Activated CD4-positive, alpha-beta T cell treated with anti-CD3 and anti-CD28 coated beads for 36 hours (primary cell): ENCODE results near the gene SCART1. TPM values are rescaled to one million over a fixed set of nuclear protein-coding genes. Genes with fewer than 3 reads are reported as not detected.
"Not testable (repeated sequence)": the region's sequence is repeated elsewhere in the genome, so short reads cannot be mapped to it uniquely, and the experiment has no call there.

Experiments used
- ATAC-seq: fragments of 200-7000 bp; cut with Tn5 transposase; one replicate; pipeline ENCODE4 v1.10.0; 2021; ENCODE audit warnings: mild to moderate bottlenecking, moderate library complexity
- CTCF ChIA-PET: fragments of 350-600 bp; sonication (Branson Sonifier 250); formaldehyde crosslinking; loops from one replicate; lab custom pipeline; 2021; ENCODE audit warnings: antibody characterized with exemption; lab: Charles Lee
- POLR2A ChIA-PET: fragments of 350-600 bp; sonication (Branson Sonifier 250); formaldehyde crosslinking; loops from one replicate; lab custom pipeline; 2021; ENCODE audit warnings: antibody characterized with exemption, inconsistent platforms; lab: Charles Lee
- DNase-seq: peaks from one replicate; pipeline ENCODE4 v3.0.0-alpha.2; 2020
- H3K27ac Mint-ChIP-seq: one replicate; pipeline ENCODE4 v1.8.0; 2021; ENCODE audit warnings: mixed read lengths
- H3K27me3 Mint-ChIP-seq: one replicate; pipeline ENCODE4 v1.8.0; 2021; ENCODE audit warnings: mixed read lengths
- H3K36me3 Mint-ChIP-seq: one replicate; pipeline ENCODE4 v1.8.0; 2021; ENCODE audit warnings: low read depth, mixed read lengths
- H3K4me1 Mint-ChIP-seq: one replicate; pipeline ENCODE4 v1.8.0; 2021; ENCODE audit warnings: mixed read lengths
- H3K4me3 Mint-ChIP-seq: one replicate; pipeline ENCODE4 v1.8.0; 2021; ENCODE audit warnings: mild to moderate bottlenecking, moderate library complexity, mixed read lengths
- H3K9me3 Mint-ChIP-seq: one replicate; pipeline ENCODE4 v1.8.0; 2021; ENCODE audit warnings: low read depth, mixed read lengths
- intact Hi-C, 2 experiments: fragments of 100-400 bp; cut with DNase I in 1 of 2; cut with micrococcal nuclease in 1 of 2; formaldehyde crosslinking; loops; one replicate each; pipeline versions ENCODE4 v1.14.2 to v1.15.1; 2022 to 2024; cut with DNase I, micrococcal nuclease
- total RNA-seq, 2 experiments: library from RNA; stranded (reverse); gene quantifications; one replicate each; pipeline ENCODE4 v1.2.3, GENCODE V29; 2021

Gene SCART1
- total RNA-seq, 2 experiments from 2014 or later: 1.4 to 1.7 TPM

GRCh38 chr10:133484818-133485217, 31.1 kb downstream of the SCART1 start:
- Mint-ChIP-seq H3K27ac (no peak overlapping the region), H3K9me3 (peaks cover 33% of the 10 kb centered on the region), H3K4me1 (peaks cover 3% of the 10 kb centered on the region), H3K27me3 (peaks cover 3% of the 10 kb centered on the region), H3K36me3 (peaks cover 7% of the 10 kb centered on the region), H3K4me3 (no peak overlapping the region)
- ChIA-PET POLR2A (no interaction called here), CTCF (interaction anchor here (1.0 to 1.3 kb wide), 2 partner anchors 18 to 46 kb away, joined by 3 to 4 read pairs; no protein-coding TSS in a partner anchor)
- ATAC-seq (no peak), DNase-seq (no peak)
- intact Hi-C loops: no loop called here

- H3K27ac Mint-ChIP-seq: no peak overlapping the region
- ChIA-PET POLR2A (no interaction called here), CTCF (no interaction called here)
- no peak for ATAC-seq
- no peak for DNase-seq
- no peak overlapping the region for H3K4me3 Mint-ChIP-seq
- peaks cover 3% of the 10 kb centered on the region for H3K27me3 Mint-ChIP-seq
- intact Hi-C loops: no loop called here
- H3K36me3 Mint-ChIP-seq: peaks cover 7% of the 10 kb centered on the region
- peaks cover 10% of the 10 kb centered on the region for H3K4me1 Mint-ChIP-seq
- H3K9me3 Mint-ChIP-seq: peaks cover 33% of the 10 kb centered on the region
These were observed 33.3 kb downstream of the SCART1 start for GRCh38 chr10:133487085-133487484.

GRCh38 chr10:133488354-133488753, 34.6 kb downstream of the SCART1 start:
- Mint-ChIP-seq H3K27ac (no peak overlapping the region), H3K4me3 (no peak overlapping the region), H3K9me3 (peaks cover 31% of the 10 kb centered on the region), H3K27me3 (peaks cover 3% of the 10 kb centered on the region), H3K4me1 (peaks cover 10% of the 10 kb centered on the region), H3K36me3 (peaks cover 7% of the 10 kb centered on the region)
- ATAC-seq (no peak), DNase-seq (no peak)
- intact Hi-C loops: no loop called here
- ChIA-PET CTCF (interaction anchor here (0.6 kb wide), 1 partner anchor 173 kb away, joined by 3 read pairs; no protein-coding TSS in a partner anchor), POLR2A (no interaction called here)

GRCh38 chr10:133489816-133490588, 36.3 kb downstream of the SCART1 start:
- H3K9me3 Mint-ChIP-seq: peaks cover 24% of the 10 kb centered on the region
- H3K4me3 Mint-ChIP-seq: no peak overlapping the region
- H3K36me3 Mint-ChIP-seq: peaks cover 5% of the 10 kb centered on the region
- H3K4me1 Mint-ChIP-seq: peaks cover 10% of the 10 kb centered on the region
- CTCF ChIA-PET: interaction anchor here (0.6 to 1.7 kb wide), 6 partner anchors 11 to 615 kb away, joined by 3 to 6 read pairs (median 4); no protein-coding TSS in a partner anchor
- intact Hi-C loops: loop anchor here in 1 of 2 experiments (5.0 kb wide), 1 partner anchor 53 kb away; no protein-coding TSS in a partner anchor
- peaks cover under 1% of the 10 kb centered on the region for H3K27me3 Mint-ChIP-seq
- DNase-seq: peak; percentile 38
- peak; percentile 30 for ATAC-seq
- no peak overlapping the region for H3K27ac Mint-ChIP-seq
- POLR2A ChIA-PET: interaction anchor here (0.6 kb wide), 1 partner anchor 51 kb away, joined by 5 read pairs; no protein-coding TSS in a partner anchor

- H3K4me3 Mint-ChIP-seq, H3K9me3 Mint-ChIP-seq, H3K36me3 Mint-ChIP-seq, DNase-seq, ATAC-seq, H3K27me3 Mint-ChIP-seq, POLR2A ChIA-PET, H3K27ac Mint-ChIP-seq: not testable (repeated sequence)
- peaks cover 10% of the 10 kb centered on the region for H3K4me1 Mint-ChIP-seq
- intact Hi-C loops: loop anchor here in 1 of 2 experiments (5.0 kb wide), 1 partner anchor 56 kb away; no protein-coding TSS in a partner anchor
- CTCF ChIA-PET: interaction anchor here (2.1 kb wide), 1 partner anchor 56 kb away, joined by 11 read pairs; no protein-coding TSS in a partner anchor
These were observed 39.8 kb downstream of the SCART1 start for GRCh38 chr10:133493562-133493961.

- H3K9me3 Mint-ChIP-seq: peaks cover 11% of the 10 kb centered on the region
- H3K27ac Mint-ChIP-seq, H3K36me3 Mint-ChIP-seq, H3K4me3 Mint-ChIP-seq, H3K27me3 Mint-ChIP-seq, ATAC-seq, H3K4me1 Mint-ChIP-seq, POLR2A ChIA-PET: not testable (repeated sequence)
- DNase-seq: peak; percentile 28
- intact Hi-C loops: loop anchor here in 1 of 2 experiments (1.0 kb wide), 2 partner anchors 58 to 168 kb away; no protein-coding TSS in a partner anchor
- CTCF ChIA-PET: interaction anchor here (0.9 kb wide), 1 partner anchor 54 kb away, joined by 3 read pairs; no protein-coding TSS in a partner anchor
These were observed 43.6 kb downstream of the SCART1 start for GRCh38 chr10:133497363-133497762.

GRCh38 chr10:133499176-133499575, 45.4 kb downstream of the SCART1 start:
- DNase-seq, H3K4me3 Mint-ChIP-seq, POLR2A ChIA-PET, CTCF ChIA-PET, H3K36me3 Mint-ChIP-seq, H3K4me1 Mint-ChIP-seq, H3K27me3 Mint-ChIP-seq, ATAC-seq, H3K27ac Mint-ChIP-seq, intact Hi-C loops: not testable (repeated sequence)
- H3K9me3 Mint-ChIP-seq: peaks cover 11% of the 10 kb centered on the region

GRCh38 chr10:133500897-133501296, 47.2 kb downstream of the SCART1 start:
- ATAC-seq, H3K4me1 Mint-ChIP-seq, intact Hi-C loops, DNase-seq, H3K36me3 Mint-ChIP-seq, H3K27me3 Mint-ChIP-seq, H3K4me3 Mint-ChIP-seq, H3K27ac Mint-ChIP-seq, POLR2A ChIA-PET: not testable (repeated sequence)
- peaks cover 11% of the 10 kb centered on the region for H3K9me3 Mint-ChIP-seq
- CTCF ChIA-PET: interaction anchor here (1.2 kb wide), 1 partner anchor 10 kb away, joined by 6 read pairs; no protein-coding TSS in a partner anchor

GRCh38 chr10:133509700-133510099, 56.0 kb downstream of the SCART1 start:
- H3K36me3 Mint-ChIP-seq: peaks cover 5% of the 10 kb centered on the region
- peaks cover 23% of the 10 kb centered on the region for H3K27me3 Mint-ChIP-seq
- DNase-seq (no peak), ATAC-seq (no peak)
- no peak overlapping the region for H3K27ac Mint-ChIP-seq
- CTCF ChIA-PET: interaction anchor here (0.9 kb wide), 1 partner anchor 11 kb away, joined by 4 read pairs; no protein-coding TSS in a partner anchor
- no peak overlapping the region for H3K4me3 Mint-ChIP-seq
- no peaks in the 10 kb centered on the region for H3K4me1 Mint-ChIP-seq
- intact Hi-C loops: no loop called here
- POLR2A ChIA-PET: no interaction called here
- peaks cover 8% of the 10 kb centered on the region for H3K9me3 Mint-ChIP-seq

- no peaks in the 10 kb centered on the region for H3K4me1 Mint-ChIP-seq
- no peak overlapping the region for H3K4me3 Mint-ChIP-seq
- intact Hi-C loops: no loop called here
- no peak for DNase-seq
- H3K27me3 Mint-ChIP-seq: peaks cover 23% of the 10 kb centered on the region
- CTCF ChIA-PET: no interaction called here
- POLR2A ChIA-PET: no interaction called here
- no peak overlapping the region for H3K27ac Mint-ChIP-seq
- no peak for ATAC-seq
- peaks cover 5% of the 10 kb centered on the region for H3K36me3 Mint-ChIP-seq
- H3K9me3 Mint-ChIP-seq: peaks cover 8% of the 10 kb centered on the region
These were observed 57.7 kb downstream of the SCART1 start for GRCh38 chr10:133511408-133511807.

- POLR2A ChIA-PET: no interaction called here
- ATAC-seq: no peak
These were observed 58.3 kb downstream of the SCART1 start for GRCh38 chr10:133511907-133512528.

More at GRCh38 chr10:133511907-133512528, 58.3 kb downstream of the SCART1 start:
- CTCF ChIA-PET: no interaction called here
- DNase-seq: no peak
- Mint-ChIP-seq H3K4me1 (no peaks in the 10 kb centered on the region), H3K27ac (no peak overlapping the region), H3K36me3 (peaks cover 5% of the 10 kb centered on the region), H3K9me3 (peaks cover 8% of the 10 kb centered on the region), H3K4me3 (no peak overlapping the region), H3K27me3 (peaks cover 23% of the 10 kb centered on the region)
- intact Hi-C loops: no loop called here
